ENCODE data around the gene UBE2F. TPM values are rescaled to one million over a fixed set of nuclear protein-coding genes. Genes with fewer than 3 reads are reported as not detected.

Gene UBE2F
- total RNA-seq, 1 experiment from 2014 or later, result 62.1 TPM

- peak overlapping the region in 1 of 2 experiments; percentile 40; a peak in 1 of 5 replicates for H3K4me3 Mint-ChIP-seq
- H3K4me2 ChIP-seq (ENCODE audit: insufficient read depth, insufficient read length, low read length), result peak overlapping the region; percentile 6
Observed at GRCh38 chr2:237955640-237956401, 11.0 kb upstream of the UBE2F start.

More at GRCh38 chr2:237955640-237956401, 11.0 kb upstream of the UBE2F start:
- 0 out of 4 replicates have a peak, but pooled peaks cover 3% of the 10 kb centered on the region in 2 experiments for H3K4me1 Mint-ChIP-seq
- no peak overlapping the region for H3T11ph ChIP-seq (ENCODE audit: low read length)
- H2AFZ ChIP-seq (ENCODE audit: low read length), result no peak overlapping the region
- H3K27ac ChIP-seq (ENCODE audit: insufficient read length, low read depth, low read length), result no peak overlapping the region
- no peak overlapping the region for H4K5ac ChIP-seq (ENCODE audit: insufficient read length, low read depth, low read length)
- H3K18ac ChIP-seq (ENCODE audit: insufficient read length, low read depth, low read length), result no peak overlapping the region
- no peaks in the 10 kb centered on the region for H3K4me1 ChIP-seq (ENCODE audit: insufficient read depth, low read length)
- no peak overlapping the region for H3K14ac ChIP-seq (ENCODE audit: insufficient read depth, low read length)
- DNase-seq, result peak; percentile 49
- no peaks in the 10 kb centered on the region for H3K9me3 ChIP-seq (ENCODE audit: control insufficient read depth, low read depth, low read length)
- no peak overlapping the region for H4K8ac ChIP-seq (replicated peaks; ENCODE audit: insufficient read length, low read depth, low read length)
- H2BK120ac ChIP-seq (ENCODE audit: low read depth, low read length, poor library complexity, severe bottlenecking), result no peak overlapping the region
- no peaks in the 10 kb centered on the region for H3K36me3 Mint-ChIP-seq (ENCODE audit: insufficient read depth in 1 of 3, low read depth in 3 of 3)
- no peak overlapping the region for H4K91ac ChIP-seq (ENCODE audit: insufficient read length, low read depth, low read length)
- no peak overlapping the region for H3K27ac Mint-ChIP-seq
- H2BK12ac ChIP-seq (ENCODE audit: insufficient read length, low read depth, low read length), result no peak overlapping the region
- H3K56ac ChIP-seq (ENCODE audit: insufficient read length, low read depth, low read length), result no peak overlapping the region
- 0 out of 2 replicates have a peak, but pooled peaks cover 2% of the 10 kb centered on the region for H3K79me2 ChIP-seq (ENCODE audit: insufficient read depth, low read length)
- H4K20me1 ChIP-seq (ENCODE audit: control insufficient read depth, insufficient read depth, insufficient read length), result peaks cover 4% of the 10 kb centered on the region
- no peak overlapping the region for H2BK20ac ChIP-seq (ENCODE audit: low read depth, low read length, poor library complexity, severe bottlenecking)
- H2AK5ac ChIP-seq (ENCODE audit: insufficient read length, low read length), result no peak overlapping the region
- no peaks in the 10 kb centered on the region for H3K79me1 ChIP-seq (ENCODE audit: insufficient read depth, low read depth, low read length, poor library complexity, severe bottlenecking)
- no peaks in the 10 kb centered on the region for H3K23me2 ChIP-seq (ENCODE audit: insufficient read length, low read depth, low read length, poor library complexity, severe bottlenecking)
- H2BK15ac ChIP-seq (ENCODE audit: low read depth, low read length), result no peak overlapping the region
- H3K9me3 Mint-ChIP-seq, result peaks cover 0 to 4% of the 10 kb centered on the region in 2 experiments; a peak in 1 of 5 replicates
- H3K9ac ChIP-seq (ENCODE audit: extremely low read depth, insufficient read length, low read length), result no peak overlapping the region
- no peak overlapping the region for H3K23ac ChIP-seq (ENCODE audit: insufficient read length, low read depth, low read length)
- peaks cover 30% of the 10 kb centered on the region for H3K27me3 Mint-ChIP-seq (ENCODE audit: low read depth)
- WGBS (ENCODE audit: extremely low coverage, insufficient read length, low lambda C conversion rate), result no CpG with 5 or more reads among the region's 64 CpGs
- TF ChIP-seq CTCF (conservative IDR thresholded peaks at IDR 0.05), result no peak
- no peaks in the 10 kb centered on the region; the same call in 1 of the 2 replicates for H3K27me3 ChIP-seq (ENCODE audit: insufficient read depth, low read length)
- no peak overlapping the region for H3K4ac ChIP-seq (ENCODE audit: low read depth, low read length)
- H2BK5ac ChIP-seq (ENCODE audit: insufficient read length, low read length), result no peak overlapping the region

Data from H9 (cell line).